Epithelial cell of proximal tubule (primary cell): ENCODE data around the gene TBATA. TPM values are rescaled to one million over a fixed set of nuclear protein-coding genes. Genes with fewer than 3 reads are reported as not detected.

Experiments
- DNase-seq: peaks from one replicate; pipeline ENCODE4 v3.0.0-alpha.2; 2011; ENCODE audit warnings: low read depth
- H3K4me3 ChIP-seq: 2 replicates; pipeline ENCODE4 v1.5.1; 2011; ENCODE audit warnings: low read depth, mild to moderate bottlenecking, low read length
- CTCF ChIP-seq: conservative IDR thresholded peaks from 2 replicates; pipeline ENCODE4 v1.5.1; 2012; ENCODE audit warnings: low read depth, mild to moderate bottlenecking, low read length
- total RNA-seq: library from RNA; depleted of rRNA; stranded (reverse); fragments of >200 nt; gene quantifications from 2 replicates; pipeline ENCODE4 v1.2.3, GENCODE V29; 2015

Gene TBATA
- total RNA-seq, 1 donor from 2014 or later = not detected

- DNase-seq = no peak
- H3K4me3 ChIP-seq = no peak overlapping the region
- TF ChIP-seq CTCF = no peak
Observed at GRCh38 chr10:70776455-70777005, 8.6 kb downstream of the TBATA start.

- H3K4me3 ChIP-seq = no peak overlapping the region
- no peak for TF ChIP-seq CTCF
- no peak for DNase-seq
Observed at GRCh38 chr10:70775679-70776454, 9.3 kb downstream of the TBATA start.

- H3K4me3 ChIP-seq = no peak overlapping the region
- no peak for DNase-seq
- TF ChIP-seq CTCF = no peak
Observed at GRCh38 chr10:70774810-70775678, 10.1 kb downstream of the TBATA start.

GRCh38 chr10:70773965-70774809 lies 11.0 kb downstream of the TBATA start:
- no peak overlapping the region for H3K4me3 ChIP-seq
- DNase-seq = no peak
- TF ChIP-seq CTCF = no peak

GRCh38 chr10:70773461-70773860 lies 11.7 kb downstream of the TBATA start:
- TF ChIP-seq CTCF = no peak
- no peak for DNase-seq
- H3K4me3 ChIP-seq = no peak overlapping the region

GRCh38 chr10:70772627-70773026 lies 12.6 kb downstream of the TBATA start:
- no peak for TF ChIP-seq CTCF
- no peak for DNase-seq
- no peak overlapping the region for H3K4me3 ChIP-seq
